Measurements from ENCODE around the gene MLX.

DNA sequence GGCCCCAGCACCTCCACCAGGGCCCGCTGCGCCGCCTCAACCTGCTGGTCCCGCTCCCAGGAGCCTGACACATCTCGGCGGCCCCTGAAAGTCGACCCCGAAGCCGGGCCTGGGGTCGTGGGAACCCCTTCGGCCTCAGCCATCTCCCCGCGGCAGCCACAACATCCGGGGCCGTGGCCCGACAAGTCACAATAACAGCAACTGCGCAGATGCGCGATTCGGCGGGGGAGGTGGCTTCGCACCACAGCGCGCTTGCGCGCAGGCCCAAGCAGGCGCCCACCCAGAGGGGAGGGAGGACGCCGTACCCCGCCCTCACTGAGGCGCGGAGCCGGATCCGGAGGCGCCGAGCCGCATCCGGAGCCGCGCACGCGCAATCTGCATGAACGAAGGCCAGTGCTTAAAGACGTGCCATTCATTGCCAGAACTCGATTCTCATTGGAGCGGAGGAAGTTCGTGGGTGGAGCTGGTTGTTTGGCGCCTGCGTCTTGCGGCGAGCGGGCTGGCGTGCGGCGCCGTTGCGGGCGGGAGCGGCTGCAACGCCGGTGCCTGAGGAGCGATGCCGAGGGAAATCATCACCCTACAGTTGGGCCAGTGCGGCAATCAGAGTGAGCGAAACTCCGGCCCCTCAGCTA, 42.4 kb downstream of the MLX start, which contains the start of the genes RETREG3 and TUBG1:
- TF ChIP-seq, protein P1, sequence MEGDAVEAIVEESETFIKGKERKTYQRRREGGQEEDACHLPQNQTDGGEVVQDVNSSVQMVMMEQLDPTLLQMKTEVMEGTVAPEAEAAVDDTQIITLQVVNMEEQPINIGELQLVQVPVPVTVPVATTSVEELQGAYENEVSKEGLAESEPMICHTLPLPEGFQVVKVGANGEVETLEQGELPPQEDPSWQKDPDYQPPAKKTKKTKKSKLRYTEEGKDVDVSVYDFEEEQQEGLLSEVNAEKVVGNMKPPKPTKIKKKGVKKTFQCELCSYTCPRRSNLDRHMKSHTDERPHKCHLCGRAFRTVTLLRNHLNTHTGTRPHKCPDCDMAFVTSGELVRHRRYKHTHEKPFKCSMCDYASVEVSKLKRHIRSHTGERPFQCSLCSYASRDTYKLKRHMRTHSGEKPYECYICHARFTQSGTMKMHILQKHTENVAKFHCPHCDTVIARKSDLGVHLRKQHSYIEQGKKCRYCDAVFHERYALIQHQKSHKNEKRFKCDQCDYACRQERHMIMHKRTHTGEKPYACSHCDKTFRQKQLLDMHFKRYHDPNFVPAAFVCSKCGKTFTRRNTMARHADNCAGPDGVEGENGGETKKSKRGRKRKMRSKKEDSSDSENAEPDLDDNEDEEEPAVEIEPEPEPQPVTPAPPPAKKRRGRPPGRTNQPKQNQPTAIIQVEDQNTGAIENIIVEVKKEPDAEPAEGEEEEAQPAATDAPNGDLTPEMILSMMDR (IDR thresholded peaks at IDR 0.05; ENCODE audit: low read depth, low read length): peak; percentile 2
- peak; percentile 84 for TF ChIP-seq POLR2A (IDR thresholded peaks at IDR 0.05; ENCODE audit: extremely low read depth, insufficient read length)
- TF ChIP-seq, protein P2, sequence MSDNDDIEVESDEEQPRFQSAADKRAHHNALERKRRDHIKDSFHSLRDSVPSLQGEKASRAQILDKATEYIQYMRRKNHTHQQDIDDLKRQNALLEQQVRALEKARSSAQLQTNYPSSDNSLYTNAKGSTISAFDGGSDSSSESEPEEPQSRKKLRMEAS (IDR thresholded peaks at IDR 0.05; ENCODE audit: low read depth, low read length): peak; percentile 75

Measured in NB4 (cell line).